GM23338 (cell line): ENCODE results near the gene CEPT1. TPM values are rescaled to one million over a fixed set of nuclear protein-coding genes. Genes with fewer than 3 reads are reported as not detected.

Source experiments
- ATAC-seq: fragments of 200-7000 bp; cut with Tn5 transposase; 3 replicates; pipeline ENCODE4 v1.9.1; 2020
- DNase-seq: peaks from one replicate; pipeline ENCODE4 v3.0.0-alpha.2; 2015; ENCODE audit warnings: low spot score
- H2AFZ ChIP-seq: fragments of 200-600 bp; sonication (generic); 2 replicates; pipeline ENCODE4 v1.8.0; 2016; ENCODE audit warnings: antibody characterized with exemption, mild to moderate bottlenecking, moderate library complexity
- H3F3A ChIP-seq: fragments of 200-600 bp; sonication (generic); replicated peaks from 2 replicates; pipeline ENCODE4 v1.8.0; 2017; ENCODE audit warnings: antibody characterized with exemption, mixed run types, low read depth
- H3K27ac ChIP-seq: fragments of 200-600 bp; sonication (generic); 2 replicates; pipeline ENCODE4 v1.6.1; 2016; ENCODE audit warnings: low read depth
- H3K27me3 ChIP-seq: fragments of 200-600 bp; sonication (generic); 2 replicates; pipeline ENCODE4 v1.8.0; 2016; ENCODE audit warnings: mild to moderate bottlenecking, mixed run types, moderate library complexity; ENCODE audit not compliant: insufficient read depth
- H3K36me3 ChIP-seq: fragments of 200-600 bp; sonication (generic); 2 replicates; pipeline ENCODE4 v1.8.0; 2016; ENCODE audit warnings: mild to moderate bottlenecking; ENCODE audit not compliant: insufficient read depth
- H3K4me1 ChIP-seq: fragments of 200-600 bp; sonication (generic); 2 replicates; pipeline ENCODE4 v1.8.0; 2016; ENCODE audit warnings: mild to moderate bottlenecking, moderate library complexity; ENCODE audit not compliant: insufficient read depth
- H3K4me2 ChIP-seq: fragments of 200-600 bp; sonication (generic); 2 replicates; pipeline ENCODE4 v1.7.1; 2017; ENCODE audit warnings: mixed run types
- H3K4me3 ChIP-seq: fragments of 200-600 bp; sonication (generic); 2 replicates; pipeline ENCODE4 v1.6.1; 2016; ENCODE audit warnings: mixed run types
- H3K79me2 ChIP-seq: fragments of 200-600 bp; sonication (generic); replicated peaks from 2 replicates; pipeline ENCODE4 v1.8.0; 2017; ENCODE audit warnings: mild to moderate bottlenecking; ENCODE audit not compliant: insufficient read depth
- H3K9me2 ChIP-seq: fragments of 200-600 bp; sonication (generic); 2 replicates; pipeline ENCODE4 v1.8.0; 2017; ENCODE audit not compliant: insufficient read depth
- H4K20me1 ChIP-seq: fragments of 200-600 bp; sonication (generic); replicated peaks from 2 replicates; pipeline ENCODE4 v1.8.0; 2017; ENCODE audit warnings: mild to moderate bottlenecking; ENCODE audit not compliant: insufficient read depth
- H3K27ac Mint-ChIP-seq: 2 replicates; pipeline ENCODE4 v1.8.0; 2020; ENCODE audit warnings: inconsistent platforms, mild to moderate bottlenecking, moderate library complexity, mixed read lengths
- H3K27me3 Mint-ChIP-seq: 3 replicates; pipeline ENCODE4 v1.8.0; 2022; ENCODE audit warnings: low read depth, mild to moderate bottlenecking, moderate library complexity, mixed read lengths, inconsistent platforms; ENCODE audit not compliant: insufficient read depth, poor library complexity
- H3K36me3 Mint-ChIP-seq: 3 replicates; pipeline ENCODE4 v1.8.0; 2021; ENCODE audit warnings: low read depth, mild to moderate bottlenecking, inconsistent platforms, moderate library complexity, mixed read lengths
- H3K4me1 Mint-ChIP-seq: 3 replicates; pipeline ENCODE4 v1.8.0; 2020; ENCODE audit warnings: mild to moderate bottlenecking, inconsistent platforms, mixed read lengths
- H3K4me3 Mint-ChIP-seq: 3 replicates; pipeline ENCODE4 v1.8.0; 2021; ENCODE audit warnings: moderate library complexity, mild to moderate bottlenecking, inconsistent platforms, mixed read lengths
- H3K9me3 Mint-ChIP-seq: 3 replicates; pipeline ENCODE4 v1.8.0; 2020; ENCODE audit warnings: moderate library complexity, mild to moderate bottlenecking, inconsistent platforms, mixed read lengths
- CREB1 ChIP-seq: fragments of 250-450 bp; sonication (Bioruptor Pico); IDR thresholded peaks from 2 replicates; pipeline ENCODE4 v1.5.0; 2020; ENCODE audit warnings: low read depth, mild to moderate bottlenecking, moderate library complexity
- ETS1 ChIP-seq: IDR thresholded peaks from 2 replicates; pipeline ENCODE4 v1.6.1; 2016; ENCODE audit warnings: antibody characterized with exemption
- EZH2 ChIP-seq: fragments of 200-600 bp; sonication (generic); IDR thresholded peaks from one replicate; pipeline ENCODE4 v1.8.0; 2017; ENCODE audit warnings: antibody characterized with exemption, mild to moderate bottlenecking, low read depth; ENCODE audit not compliant: unreplicated experiment
- EZH2phosphoT487 ChIP-seq: fragments of 200-600 bp; sonication (generic); IDR thresholded peaks from one replicate; pipeline ENCODE4 v1.8.1; 2018; ENCODE audit warnings: antibody characterized with exemption; ENCODE audit not compliant: unreplicated experiment
- NANOG ChIP-seq: IDR thresholded peaks from 2 replicates; pipeline ENCODE4 v1.6.1; 2016; ENCODE audit warnings: antibody characterized with exemption, borderline replicate concordance
- POLR2AphosphoS5 ChIP-seq: IDR thresholded peaks from 2 replicates; pipeline ENCODE4 v1.6.1; 2016; ENCODE audit warnings: antibody characterized with exemption, low read depth
- REST ChIP-seq: IDR thresholded peaks from one replicate; pipeline ENCODE4 v1.6.1; 2018; ENCODE audit warnings: antibody characterized with exemption; ENCODE audit not compliant: unreplicated experiment
- STAT1 ChIP-seq: IDR thresholded peaks from one replicate; pipeline ENCODE4 v1.6.1; 2016; ENCODE audit warnings: antibody characterized with exemption; ENCODE audit not compliant: unreplicated experiment
- ZNF114 ChIP-seq: fragments of 250-450 bp; sonication (Bioruptor Pico); IDR thresholded peaks from 2 replicates; pipeline ENCODE4 v1.5.0; 2020; ENCODE audit warnings: mild to moderate bottlenecking, moderate library complexity
- ZNF331 ChIP-seq: fragments of 250-450 bp; sonication (Bioruptor Pico); IDR thresholded peaks from 2 replicates; pipeline ENCODE4 v1.5.0; 2020; ENCODE audit warnings: low read depth, mild to moderate bottlenecking, moderate library complexity
- ZNF462 ChIP-seq: fragments of 250-450 bp; sonication (Bioruptor Pico); IDR thresholded peaks from 2 replicates; pipeline ENCODE4 v1.5.0; 2020; ENCODE audit warnings: mild to moderate bottlenecking, moderate library complexity
- polyA plus RNA-seq: library from polyadenylated mRNA; unstranded; fragments of >200 nt; fragmentation: Nextera tagmentation; extraction: Ambion mirVana; gene quantifications from 2 replicates; pipeline ENCODE4 v1.2.1, GENCODE V29; 2016
- total RNA-seq: library from RNA; depleted of rRNA; stranded (reverse); fragments of >200 nt; shearing (Covaris generic); gene quantifications from 2 replicates; pipeline ENCODE4 v1.2.3, GENCODE V29; 2014
- TF ChIP-seq, protein P1 (sequence below), 2 experiments: fragments of 200-600 bp in 1 of 2; sonication (generic) in 1 of 2; conservative IDR thresholded peaks; 2 replicates each; pipeline versions ENCODE4 v1.5.1 to v1.6.1; 2016 to 2017; ENCODE audit warnings: antibody characterized with exemption in 2 of 2, low read depth in 2 of 2, mild to moderate bottlenecking in 2 of 2, moderate library complexity in 1 of 2

Gene CEPT1
- total and polyA plus RNA-seq, 2 experiments from 2014 or later = 17.3 to 39.5 TPM

- TF ChIP-seq REST (no peak), CREB1 (CRISPR knock-in tag) (no peak)
These were observed 8.4 kb downstream of the CEPT1 start (continued) for GRCh38 chr1:111148376-111148881.

- no peaks in the 10 kb centered on the region for H3K4me1 Mint-ChIP-seq
- DNase-seq (no peak), ATAC-seq (no peak)
- H3K9me2 ChIP-seq = no peaks in the 10 kb centered on the region
- H3K4me2 ChIP-seq = no peak overlapping the region
- peaks cover 20% of the 10 kb centered on the region for H4K20me1 ChIP-seq
- H3K27me3 Mint-ChIP-seq = peaks cover 2% of the 10 kb centered on the region
- no peak overlapping the region for H2AFZ ChIP-seq
- H3K36me3 Mint-ChIP-seq = peaks cover 46% of the 10 kb centered on the region
- H3K27me3 ChIP-seq = no peaks in the 10 kb centered on the region
- no peak overlapping the region for H3K27ac ChIP-seq
- H3K4me3 ChIP-seq = no peak overlapping the region
- peaks cover 21% of the 10 kb centered on the region; the same call in 1 of the 2 replicates for H3K36me3 ChIP-seq
- H3K4me3 Mint-ChIP-seq = no peak overlapping the region
- H3F3A ChIP-seq = no peaks in the 10 kb centered on the region
- H3K4me1 ChIP-seq = no peaks in the 10 kb centered on the region
- H3K79me2 ChIP-seq = peaks cover 70% of the 10 kb centered on the region
- no peaks in the 10 kb centered on the region for H3K9me3 Mint-ChIP-seq
- H3K27ac Mint-ChIP-seq = no peak overlapping the region
- TF ChIP-seq ETS1 (no peak), EZH2phosphoT487 (no peak), NANOG (no peak), EZH2 (no peak), STAT1 (no peak), ZNF462 (CRISPR knock-in tag) (no peak), ZNF114 (CRISPR knock-in tag) (no peak), ZNF331 (CRISPR knock-in tag) (no peak), POLR2AphosphoS5 (no peak)
- TF ChIP-seq, protein P1, sequence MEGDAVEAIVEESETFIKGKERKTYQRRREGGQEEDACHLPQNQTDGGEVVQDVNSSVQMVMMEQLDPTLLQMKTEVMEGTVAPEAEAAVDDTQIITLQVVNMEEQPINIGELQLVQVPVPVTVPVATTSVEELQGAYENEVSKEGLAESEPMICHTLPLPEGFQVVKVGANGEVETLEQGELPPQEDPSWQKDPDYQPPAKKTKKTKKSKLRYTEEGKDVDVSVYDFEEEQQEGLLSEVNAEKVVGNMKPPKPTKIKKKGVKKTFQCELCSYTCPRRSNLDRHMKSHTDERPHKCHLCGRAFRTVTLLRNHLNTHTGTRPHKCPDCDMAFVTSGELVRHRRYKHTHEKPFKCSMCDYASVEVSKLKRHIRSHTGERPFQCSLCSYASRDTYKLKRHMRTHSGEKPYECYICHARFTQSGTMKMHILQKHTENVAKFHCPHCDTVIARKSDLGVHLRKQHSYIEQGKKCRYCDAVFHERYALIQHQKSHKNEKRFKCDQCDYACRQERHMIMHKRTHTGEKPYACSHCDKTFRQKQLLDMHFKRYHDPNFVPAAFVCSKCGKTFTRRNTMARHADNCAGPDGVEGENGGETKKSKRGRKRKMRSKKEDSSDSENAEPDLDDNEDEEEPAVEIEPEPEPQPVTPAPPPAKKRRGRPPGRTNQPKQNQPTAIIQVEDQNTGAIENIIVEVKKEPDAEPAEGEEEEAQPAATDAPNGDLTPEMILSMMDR (conservative IDR thresholded peaks at IDR 0.05; ENCODE audit: low read depth in 2 of 2) = no peak
These were observed 11.8 kb downstream of the CEPT1 start for GRCh38 chr1:111151838-111152237.
